ENCODE data around the gene SBF2.

- no peak for TF ChIP-seq CTCF (conservative IDR thresholded peaks at IDR 0.05 in 1 of 2, IDR thresholded peaks at IDR 0.05 in 1 of 2; ENCODE audit: extremely low read depth in 1 of 2, insufficient read depth in 1 of 2, low read depth in 1 of 2, low read length in 2 of 2)
- TF ChIP-seq EZH2 (IDR thresholded peaks at IDR 0.05; ENCODE audit: borderline replicate concordance, low read length) = no peak
Observed at GRCh38 chr11:10023212-10023611, 270.8 kb downstream of the SBF2 start.

Data from mammary epithelial cell (primary cell).